Muscle of leg (tissue), 11 donors: Measurements from ENCODE around the gene MBNL2. TPM values are rescaled to one million over a fixed set of nuclear protein-coding genes. Genes with fewer than 3 reads are reported as not detected.
A peak's percentile ranks its signal among the peaks of the same experiment; 100 is the strongest.

ENCODE experiments used
- DNase-seq: peaks from one replicate; pipeline ENCODE4 v3.0.0; 2013
- H3K27ac ChIP-seq: one replicate; pipeline ENCODE4 v1.5.1; 2013; ENCODE audit warnings: mild to moderate bottlenecking, low read length, control low read depth
- H3K27me3 ChIP-seq: one replicate; pipeline ENCODE4 v1.6.1; 2013; ENCODE audit warnings: low read length; ENCODE audit not compliant: control insufficient read depth, insufficient read depth
- H3K36me3 ChIP-seq: one replicate; pipeline ENCODE4 v1.6.1; 2013; ENCODE audit warnings: low read length; ENCODE audit not compliant: control insufficient read depth, insufficient read depth
- H3K4me1 ChIP-seq: one replicate; pipeline ENCODE4 v1.6.1; 2013; ENCODE audit warnings: low read length; ENCODE audit not compliant: control insufficient read depth, insufficient read depth
- H3K4me3 ChIP-seq: one replicate; pipeline ENCODE4 v1.5.1; 2013; ENCODE audit warnings: low read length, control low read depth
- H3K9me3 ChIP-seq: replicated peaks from 2 replicates; pipeline ENCODE4 v1.6.1; 2013; ENCODE audit warnings: low read depth, low read length; ENCODE audit not compliant: control insufficient read depth
- WGBS: methylation state at CpG from one replicate; pipeline ENCODE4 v1.1.5; 2013; ENCODE audit warnings: missing lambda C conversion rate; ENCODE audit not compliant: insufficient coverage; 5-methylcytosine and 5-hydroxymethylcytosine counted together
- polyA plus RNA-seq, 8 donors: library from polyadenylated mRNA; unstranded; fragments of 120-200 nt; gene quantifications; one replicate each; pipeline versions ENCODE4 v1.2.1 to v1.2.3, GENCODE V29; 2013; ENCODE audit warnings: inconsistent platforms in 1 of 8, low replicate concordance in 1 of 8; ENCODE audit not compliant: insufficient read length in 8 of 8, insufficient read depth in 1 of 8
- total RNA-seq: library from RNA; stranded (reverse); fragments of 120-200 nt; gene quantifications from one replicate; pipeline ENCODE4 v1.2.4, GENCODE V29; 2013

Gene MBNL2
- total and polyA plus RNA-seq, 9 donors = 20.1 to 37.0 (median 26.8) TPM

GRCh38 chr13:97369261-97369893 lies 147.2 kb downstream of the MBNL2 start:
- peaks cover 22% of the 10 kb centered on the region for H3K36me3 ChIP-seq
- no peaks in the 10 kb centered on the region for H3K9me3 ChIP-seq
- peaks cover 13% of the 10 kb centered on the region for H3K4me1 ChIP-seq
- WGBS = no CpG with 5 or more reads among the region's 4 CpGs
- peak overlapping the region; percentile 10 for H3K27ac ChIP-seq
- H3K27me3 ChIP-seq = no peaks in the 10 kb centered on the region
- H3K4me3 ChIP-seq = peak overlapping the region; percentile 4
- DNase-seq = peak; percentile 43

- 92% methylated on average over 7 of the region's 7 CpGs for WGBS
- Histone ChIP-seq H3K36me3 (peaks cover 31% of the 10 kb centered on the region), H3K4me1 (peaks cover 13% of the 10 kb centered on the region)
Observed at GRCh38 chr13:97371486-97372109, 149.5 kb downstream of the MBNL2 start.

GRCh38 chr13:97372936-97373335 lies 150.8 kb downstream of the MBNL2 start:
- Histone ChIP-seq H3K4me3 (no peak overlapping the region), H3K36me3 (peaks cover 25% of the 10 kb centered on the region), H3K9me3 (no peaks in the 10 kb centered on the region), H3K27ac (peak overlapping the region; percentile 44), H3K4me1 (peaks cover 4% of the 10 kb centered on the region), H3K27me3 (no peaks in the 10 kb centered on the region)
- 53% methylated on average over 2 of the region's 4 CpGs for WGBS
- DNase-seq = peak; percentile 32

More at GRCh38 chr13:97371486-97372109, 149.5 kb downstream of the MBNL2 start:
- Histone ChIP-seq H3K27me3 (no peaks in the 10 kb centered on the region), H3K9me3 (no peaks in the 10 kb centered on the region), H3K4me3 (no peak overlapping the region), H3K27ac (no peak overlapping the region)
- no peak for DNase-seq

- Histone ChIP-seq H3K4me3 (no peak overlapping the region), H3K4me1 (peaks cover 4% of the 10 kb centered on the region), H3K9me3 (no peaks in the 10 kb centered on the region), H3K27ac (no peak overlapping the region), H3K27me3 (no peaks in the 10 kb centered on the region), H3K36me3 (peaks cover 25% of the 10 kb centered on the region)
- no CpG with 5 or more reads among the region's 6 CpGs for WGBS
- no peak for DNase-seq
Observed at GRCh38 chr13:97373787-97374186, 151.7 kb downstream of the MBNL2 start.

- peaks cover 4% of the 10 kb centered on the region for H3K4me1 ChIP-seq
- H3K27me3 ChIP-seq = no peaks in the 10 kb centered on the region
- WGBS = no CpG with 5 or more reads among the region's 6 CpGs
- no peaks in the 10 kb centered on the region for H3K9me3 ChIP-seq
- H3K36me3 ChIP-seq = peaks cover 19% of the 10 kb centered on the region
- H3K27ac ChIP-seq = no peak overlapping the region
- DNase-seq = no peak
- no peak overlapping the region for H3K4me3 ChIP-seq
Observed at GRCh38 chr13:97376981-97377380, 154.8 kb downstream of the MBNL2 start.

GRCh38 chr13:97379386-97379785 lies 157.3 kb downstream of the MBNL2 start:
- peaks cover 24% of the 10 kb centered on the region for H3K36me3 ChIP-seq
- H3K4me3 ChIP-seq = no peak overlapping the region
- no peak for DNase-seq
- 79% methylated on average over 4 of the region's 5 CpGs for whole genome bisulfite sequencing
- H3K27ac ChIP-seq = no peak overlapping the region
- no peaks in the 10 kb centered on the region for H3K27me3 ChIP-seq
- no peaks in the 10 kb centered on the region for H3K9me3 ChIP-seq
- H3K4me1 ChIP-seq = no peaks in the 10 kb centered on the region

GRCh38 chr13:97380696-97381095 lies 158.6 kb downstream of the MBNL2 start:
- H3K27me3 ChIP-seq = no peaks in the 10 kb centered on the region
- WGBS = 92% methylated on average over 5 of the region's 6 CpGs
- H3K27ac ChIP-seq = no peak overlapping the region
- H3K4me1 ChIP-seq = no peaks in the 10 kb centered on the region
- no peak for DNase-seq
- H3K36me3 ChIP-seq = peaks cover 19% of the 10 kb centered on the region
- H3K4me3 ChIP-seq = no peak overlapping the region
- H3K9me3 ChIP-seq = no peaks in the 10 kb centered on the region

GRCh38 chr13:97381189-97381588 lies 159.1 kb downstream of the MBNL2 start:
- no CpG with 5 or more reads among the region's 1 CpG for WGBS
- no peak for DNase-seq
- Histone ChIP-seq H3K4me1 (no peaks in the 10 kb centered on the region), H3K27ac (no peak overlapping the region), H3K36me3 (peaks cover 16% of the 10 kb centered on the region), H3K4me3 (no peak overlapping the region), H3K27me3 (no peaks in the 10 kb centered on the region), H3K9me3 (no peaks in the 10 kb centered on the region)

- H3K9me3 ChIP-seq = no peaks in the 10 kb centered on the region
- H3K4me1 ChIP-seq = no peaks in the 10 kb centered on the region
- H3K27me3 ChIP-seq = no peaks in the 10 kb centered on the region
- no peak overlapping the region for H3K4me3 ChIP-seq
- no peak for DNase-seq
- peaks cover 19% of the 10 kb centered on the region for H3K36me3 ChIP-seq
- H3K27ac ChIP-seq = no peak overlapping the region
- no CpG with 5 or more reads among the region's 5 CpGs for WGBS
Observed at GRCh38 chr13:97382276-97382675, 160.1 kb downstream of the MBNL2 start.

GRCh38 chr13:97384371-97384770 lies 162.2 kb downstream of the MBNL2 start:
- Histone ChIP-seq H3K9me3 (no peaks in the 10 kb centered on the region), H3K27ac (no peak overlapping the region), H3K4me1 (no peaks in the 10 kb centered on the region), H3K36me3 (peaks cover 24% of the 10 kb centered on the region), H3K27me3 (no peaks in the 10 kb centered on the region), H3K4me3 (no peak overlapping the region)
- DNase-seq = no peak
- WGBS = no CpG with 5 or more reads among the region's 2 CpGs
